Pancreas (tissue), 10 donors: ENCODE results near the gene C10orf67. TPM values are rescaled to one million over a fixed set of nuclear protein-coding genes. Genes with fewer than 3 reads are reported as not detected.

Source experiments
- ATAC-seq, 4 donors: fragments of 200-7000 bp; cut with Tn5 transposase; one replicate each; pipeline versions ENCODE4 v1.8.0 to v1.9.1; 2020; ENCODE audit warnings: mild to moderate bottlenecking in 4 of 4, moderate library complexity in 4 of 4
- DNase-seq, 6 donors: peaks; one replicate each; pipeline ENCODE4 v3.0.0-alpha.2; 2020
- FAIRE-seq: peaks from 2 replicates; lab custom pipeline; 2012; peaks lifted over from hg19 to GRCh38; lab: Jason Lieb, UNC
- H3K27ac ChIP-seq, 4 donors: fragments of 200-600 bp; sonication (generic); 1 replicate in 3 of 4; 2 replicates in 1 of 4; pipeline versions ENCODE4 v1.5.0 to v1.8.0; 2020
- H3K27me3 ChIP-seq, 4 donors: fragments of 200-600 bp; one replicate each; pipeline ENCODE4 v1.8.0; 2021
- H3K36me3 ChIP-seq, 3 donors: fragments of 200-600 bp; sonication (generic) in 1 of 3; one replicate each; pipeline versions ENCODE4 v1.5.0 to v1.8.0; 2020 to 2021
- H3K4me1 ChIP-seq, 3 donors: fragments of 200-600 bp; one replicate each; pipeline ENCODE4 v1.8.0; 2021
- H3K4me3 ChIP-seq, 4 donors: fragments of 200-600 bp; sonication (generic) in 2 of 4; one replicate each; pipeline versions ENCODE4 v1.5.0 to v1.8.0; 2020 to 2021
- H3K9me3 ChIP-seq, 4 donors: fragments of 200-600 bp; one replicate each; pipeline ENCODE4 v1.8.0; 2021
- WGBS, 2 donors: extraction: QIAGEN DNeasy Blood & Tissue Kit; methylation state at CpG; one replicate each; pipeline ENCODE4 v1.1.7; 2013; 5-methylcytosine and 5-hydroxymethylcytosine counted together
- intact Hi-C, 3 donors: fragments of 100-400 bp; cut with DNase I; formaldehyde crosslinking; loops; one replicate each; pipeline versions ENCODE4 v1.11.1 to v1.14.2; 2022
- polyA plus RNA-seq, 2 donors: library from polyadenylated mRNA; stranded (reverse); fragments of 200-250 nt; gene quantifications; one replicate each; pipeline ENCODE4 v1.2.3, GENCODE V29; 2013
- total RNA-seq, 6 donors: library from RNA; stranded (reverse); fragmentation: NEBNext Ultra II Directional in 4 of 6; extraction: Animal tissue kit (Norgen Biotek cat#: 25700) in 4 of 6; gene quantifications; one replicate each; pipeline versions ENCODE4 v1.2.1 to v1.2.4, GENCODE V29; 2021 to 2023
- TF ChIP-seq, protein P1 (sequence below), 4 donors: fragments of 200-600 bp; sonication (generic) in 3 of 4; IDR thresholded peaks; one replicate each; pipeline versions ENCODE4 v1.5.0 to v1.8.0; 2021; ENCODE audit warnings: antibody characterized with exemption in 4 of 4
- donor health status: healthy with polysubstance abuse.
- donor health status: DM: no; HTN: no; CAD: no; lungs with moderate emphysema.
- donor health status: DM: no; HTN: no; CAD: no.
- donor health status: control.
- donor health status: control.
- donor health status: Bipolar disorder and iron deficiency.
- donor health status: DM: yes; HTN: yes; CAD: no.
- donor health status: DM: no; HTN: no; CAD: no.
- donor health status: DM: no; HTN: no; CAD: no.
- donor health status: DM: yes; HTN: yes; CAD: no.

C10orf67 gene
- total and polyA plus RNA-seq, 8 donors: 0.02 to 0.16 (median 0.08) TPM; not detected in 3

GRCh38 chr10:23318359-23318758, 26.2 kb downstream of the C10orf67 start:
- H3K4me3 ChIP-seq: no peak overlapping the region
- intact Hi-C loops: loop anchor here in 2 of 3 donors (5.0 to 10.0 kb wide), 2 partner anchors 204 to 216 kb away; no protein-coding TSS in a partner anchor
- no peak for DNase-seq
- no peak for FAIRE-seq
- no peaks in the 10 kb centered on the region for H3K4me1 ChIP-seq
- H3K27ac ChIP-seq: no peak overlapping the region
- H3K9me3 ChIP-seq: no peaks in the 10 kb centered on the region
- 77 to 79% methylated on average over 3 of the region's 3 CpGs for WGBS, 2 donors
- TF ChIP-seq, protein P1, sequence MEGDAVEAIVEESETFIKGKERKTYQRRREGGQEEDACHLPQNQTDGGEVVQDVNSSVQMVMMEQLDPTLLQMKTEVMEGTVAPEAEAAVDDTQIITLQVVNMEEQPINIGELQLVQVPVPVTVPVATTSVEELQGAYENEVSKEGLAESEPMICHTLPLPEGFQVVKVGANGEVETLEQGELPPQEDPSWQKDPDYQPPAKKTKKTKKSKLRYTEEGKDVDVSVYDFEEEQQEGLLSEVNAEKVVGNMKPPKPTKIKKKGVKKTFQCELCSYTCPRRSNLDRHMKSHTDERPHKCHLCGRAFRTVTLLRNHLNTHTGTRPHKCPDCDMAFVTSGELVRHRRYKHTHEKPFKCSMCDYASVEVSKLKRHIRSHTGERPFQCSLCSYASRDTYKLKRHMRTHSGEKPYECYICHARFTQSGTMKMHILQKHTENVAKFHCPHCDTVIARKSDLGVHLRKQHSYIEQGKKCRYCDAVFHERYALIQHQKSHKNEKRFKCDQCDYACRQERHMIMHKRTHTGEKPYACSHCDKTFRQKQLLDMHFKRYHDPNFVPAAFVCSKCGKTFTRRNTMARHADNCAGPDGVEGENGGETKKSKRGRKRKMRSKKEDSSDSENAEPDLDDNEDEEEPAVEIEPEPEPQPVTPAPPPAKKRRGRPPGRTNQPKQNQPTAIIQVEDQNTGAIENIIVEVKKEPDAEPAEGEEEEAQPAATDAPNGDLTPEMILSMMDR (IDR thresholded peaks at IDR 0.05): no peak
- H3K27me3 ChIP-seq: no peaks in the 10 kb centered on the region
- ATAC-seq: no peak
- H3K36me3 ChIP-seq: no peaks in the 10 kb centered on the region

GRCh38 chr10:23317416-23317815, 27.2 kb downstream of the C10orf67 start:
- WGBS, 2 donors: 56 to 59% methylated on average over 3 of the region's 3 CpGs
- no peaks in the 10 kb centered on the region for H3K27me3 ChIP-seq
- intact Hi-C loops: loop anchor here in 2 of 3 donors (5.0 to 10.0 kb wide), 2 partner anchors 205 to 217 kb away; no protein-coding TSS in a partner anchor
- TF ChIP-seq, protein P1 (IDR thresholded peaks at IDR 0.05): no peak
- FAIRE-seq: no peak
- no peak overlapping the region for H3K4me3 ChIP-seq
- no peaks in the 10 kb centered on the region for H3K36me3 ChIP-seq
- no peaks in the 10 kb centered on the region for H3K4me1 ChIP-seq
- no peak for ATAC-seq
- DNase-seq: no peak
- H3K27ac ChIP-seq: no peak overlapping the region
- no peaks in the 10 kb centered on the region for H3K9me3 ChIP-seq

- FAIRE-seq: no peak
These were observed 28.2 kb downstream of the C10orf67 start for GRCh38 chr10:23316406-23316805.

GRCh38 chr10:23315966-23316365, 28.6 kb downstream of the C10orf67 start:
- H3K9me3 ChIP-seq: no peaks in the 10 kb centered on the region
- ATAC-seq (no peak), FAIRE-seq (no peak), DNase-seq (no peak)
- H3K27me3 ChIP-seq: no peaks in the 10 kb centered on the region
- H3K27ac ChIP-seq: no peak overlapping the region
- no peak overlapping the region for H3K4me3 ChIP-seq
- H3K4me1 ChIP-seq: no peaks in the 10 kb centered on the region
- WGBS, 2 donors: 91 to 96% methylated on average over 3 of the region's 3 CpGs
- intact Hi-C loops: loop anchor here in 2 of 3 donors (5.0 to 10.0 kb wide), 2 partner anchors 206 to 219 kb away; no protein-coding TSS in a partner anchor
- TF ChIP-seq, protein P1 (IDR thresholded peaks at IDR 0.05): no peak
- no peaks in the 10 kb centered on the region for H3K36me3 ChIP-seq

More at GRCh38 chr10:23316406-23316805, 28.2 kb downstream of the C10orf67 start:
- Histone ChIP-seq H3K4me1 (no peaks in the 10 kb centered on the region), H3K36me3 (no peaks in the 10 kb centered on the region), H3K27ac (no peak overlapping the region), H3K27me3 (no peaks in the 10 kb centered on the region), H3K9me3 (no peaks in the 10 kb centered on the region), H3K4me3 (no peak overlapping the region)
- no peak for DNase-seq
- WGBS, 2 donors: 80 to 95% methylated on average over 6 of the region's 6 CpGs
- TF ChIP-seq, protein P1 (IDR thresholded peaks at IDR 0.05): no peak
- no peak for ATAC-seq
- intact Hi-C loops: loop anchor here in 2 of 3 donors (5.0 to 10.0 kb wide), 2 partner anchors 206 to 218 kb away; no protein-coding TSS in a partner anchor

- DNase-seq: peak in 3 of 6 donors; percentile 29 to 53 (median 52)
- FAIRE-seq: peak; percentile 95
- H3K4me1 ChIP-seq: no peaks in the 10 kb centered on the region
- intact Hi-C loops: loop anchor here in 2 of 3 donors (5.0 to 10.0 kb wide), 2 partner anchors 207 to 220 kb away; no protein-coding TSS in a partner anchor
- H3K27me3 ChIP-seq: no peaks in the 10 kb centered on the region
- H3K4me3 ChIP-seq: no peak overlapping the region
- peak; percentile 76 to 91 (median 86) for ATAC-seq
- TF ChIP-seq, protein P1 (IDR thresholded peaks at IDR 0.05): peak; percentile 31 to 63 (median 56)
- WGBS, 2 donors: 1 to 2% methylated on average over 3 of the region's 3 CpGs
- H3K27ac ChIP-seq: no peak overlapping the region
- no peaks in the 10 kb centered on the region for H3K9me3 ChIP-seq
- H3K36me3 ChIP-seq: no peaks in the 10 kb centered on the region
These were observed 29.8 kb downstream of the C10orf67 start for GRCh38 chr10:23314835-23315239.
